ENCODE results near the gene PBX2.

DNA sequence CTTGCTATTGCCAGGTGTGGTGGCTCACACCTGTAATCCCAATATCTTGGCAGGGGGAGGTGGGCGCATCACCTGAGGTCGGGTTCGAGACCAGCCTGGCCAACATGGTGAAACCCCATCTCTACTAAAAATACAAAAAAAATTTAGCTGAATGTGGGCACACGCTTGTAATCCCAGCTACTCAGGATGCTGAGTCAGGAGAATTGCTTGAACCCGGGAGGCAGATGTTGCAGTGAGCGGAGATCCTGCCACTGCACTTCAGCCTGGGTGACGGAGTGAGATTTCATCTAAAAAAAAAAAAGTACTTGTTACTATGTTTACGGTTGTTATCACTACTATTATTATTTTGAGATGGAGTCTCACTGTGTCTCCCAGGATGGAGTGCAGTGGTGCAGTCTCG is 33.1 kb downstream of the PBX2 start:
- TF ChIP-seq, protein P1, sequence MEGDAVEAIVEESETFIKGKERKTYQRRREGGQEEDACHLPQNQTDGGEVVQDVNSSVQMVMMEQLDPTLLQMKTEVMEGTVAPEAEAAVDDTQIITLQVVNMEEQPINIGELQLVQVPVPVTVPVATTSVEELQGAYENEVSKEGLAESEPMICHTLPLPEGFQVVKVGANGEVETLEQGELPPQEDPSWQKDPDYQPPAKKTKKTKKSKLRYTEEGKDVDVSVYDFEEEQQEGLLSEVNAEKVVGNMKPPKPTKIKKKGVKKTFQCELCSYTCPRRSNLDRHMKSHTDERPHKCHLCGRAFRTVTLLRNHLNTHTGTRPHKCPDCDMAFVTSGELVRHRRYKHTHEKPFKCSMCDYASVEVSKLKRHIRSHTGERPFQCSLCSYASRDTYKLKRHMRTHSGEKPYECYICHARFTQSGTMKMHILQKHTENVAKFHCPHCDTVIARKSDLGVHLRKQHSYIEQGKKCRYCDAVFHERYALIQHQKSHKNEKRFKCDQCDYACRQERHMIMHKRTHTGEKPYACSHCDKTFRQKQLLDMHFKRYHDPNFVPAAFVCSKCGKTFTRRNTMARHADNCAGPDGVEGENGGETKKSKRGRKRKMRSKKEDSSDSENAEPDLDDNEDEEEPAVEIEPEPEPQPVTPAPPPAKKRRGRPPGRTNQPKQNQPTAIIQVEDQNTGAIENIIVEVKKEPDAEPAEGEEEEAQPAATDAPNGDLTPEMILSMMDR (IDR thresholded peaks at IDR 0.05; ENCODE audit: low read length): no peak
- TF ChIP-seq EZH2 (IDR thresholded peaks at IDR 0.05; ENCODE audit: borderline replicate concordance, low read length): no peak

All from OCI-LY1 (cell line).